GM23338 (cell line): ENCODE results near the gene LEKR1.

Experiments used
- CREB1 ChIP-seq: fragments of 250-450 bp; sonication (Bioruptor Pico); IDR thresholded peaks from 2 replicates; pipeline ENCODE4 v1.5.0; 2020; ENCODE audit warnings: low read depth, mild to moderate bottlenecking, moderate library complexity
- CTCF ChIP-seq, 2 experiments: fragments of 200-600 bp in 1 of 2; sonication (generic) in 1 of 2; conservative IDR thresholded peaks; 2 replicates each; pipeline versions ENCODE4 v1.5.1 to v1.6.1; 2016 to 2017; ENCODE audit warnings: antibody characterized with exemption in 2 of 2, low read depth in 2 of 2, mild to moderate bottlenecking in 2 of 2, moderate library complexity in 1 of 2
- ETS1 ChIP-seq: IDR thresholded peaks from 2 replicates; pipeline ENCODE4 v1.6.1; 2016; ENCODE audit warnings: antibody characterized with exemption
- EZH2 ChIP-seq: fragments of 200-600 bp; sonication (generic); IDR thresholded peaks from one replicate; pipeline ENCODE4 v1.8.0; 2017; ENCODE audit warnings: antibody characterized with exemption, mild to moderate bottlenecking, low read depth; ENCODE audit not compliant: unreplicated experiment
- EZH2phosphoT487 ChIP-seq: fragments of 200-600 bp; sonication (generic); IDR thresholded peaks from one replicate; pipeline ENCODE4 v1.8.1; 2018; ENCODE audit warnings: antibody characterized with exemption; ENCODE audit not compliant: unreplicated experiment
- JUNB ChIP-seq: IDR thresholded peaks from one replicate; pipeline ENCODE4 v1.6.1; 2016; ENCODE audit warnings: antibody characterized with exemption; ENCODE audit not compliant: unreplicated experiment
- NANOG ChIP-seq: IDR thresholded peaks from 2 replicates; pipeline ENCODE4 v1.6.1; 2016; ENCODE audit warnings: antibody characterized with exemption, borderline replicate concordance
- POLR2AphosphoS5 ChIP-seq: IDR thresholded peaks from 2 replicates; pipeline ENCODE4 v1.6.1; 2016; ENCODE audit warnings: antibody characterized with exemption, low read depth
- REST ChIP-seq: IDR thresholded peaks from one replicate; pipeline ENCODE4 v1.6.1; 2018; ENCODE audit warnings: antibody characterized with exemption; ENCODE audit not compliant: unreplicated experiment
- STAT1 ChIP-seq: IDR thresholded peaks from one replicate; pipeline ENCODE4 v1.6.1; 2016; ENCODE audit warnings: antibody characterized with exemption; ENCODE audit not compliant: unreplicated experiment
- ZNF114 ChIP-seq: fragments of 250-450 bp; sonication (Bioruptor Pico); IDR thresholded peaks from 2 replicates; pipeline ENCODE4 v1.5.0; 2020; ENCODE audit warnings: mild to moderate bottlenecking, moderate library complexity
- ZNF331 ChIP-seq: fragments of 250-450 bp; sonication (Bioruptor Pico); IDR thresholded peaks from 2 replicates; pipeline ENCODE4 v1.5.0; 2020; ENCODE audit warnings: low read depth, mild to moderate bottlenecking, moderate library complexity
- ZNF462 ChIP-seq: fragments of 250-450 bp; sonication (Bioruptor Pico); IDR thresholded peaks from 2 replicates; pipeline ENCODE4 v1.5.0; 2020; ENCODE audit warnings: mild to moderate bottlenecking, moderate library complexity

- TF ChIP-seq POLR2AphosphoS5 (no peak), REST (no peak), ZNF331 (CRISPR knock-in tag) (no peak), ZNF114 (CRISPR knock-in tag) (no peak), CTCF (conservative IDR thresholded peaks at IDR 0.05; ENCODE audit: low read depth in 2 of 2) (no peak), EZH2 (no peak), EZH2phosphoT487 (no peak), JUNB (no peak), STAT1 (no peak), CREB1 (CRISPR knock-in tag) (no peak), NANOG (no peak), ETS1 (no peak), ZNF462 (CRISPR knock-in tag) (no peak)
These were observed 37.3 kb upstream of the LEKR1 start for GRCh38 chr3:156788846-156789245.
